AG20443 (cell line): ENCODE results near the gene APBA3.

Experiments
- DNase-seq: peaks from one replicate; pipeline ENCODE4 v3.0.0; 2012; ENCODE audit warnings: low spot score, mixed read lengths

APBA3 gene

DNA sequence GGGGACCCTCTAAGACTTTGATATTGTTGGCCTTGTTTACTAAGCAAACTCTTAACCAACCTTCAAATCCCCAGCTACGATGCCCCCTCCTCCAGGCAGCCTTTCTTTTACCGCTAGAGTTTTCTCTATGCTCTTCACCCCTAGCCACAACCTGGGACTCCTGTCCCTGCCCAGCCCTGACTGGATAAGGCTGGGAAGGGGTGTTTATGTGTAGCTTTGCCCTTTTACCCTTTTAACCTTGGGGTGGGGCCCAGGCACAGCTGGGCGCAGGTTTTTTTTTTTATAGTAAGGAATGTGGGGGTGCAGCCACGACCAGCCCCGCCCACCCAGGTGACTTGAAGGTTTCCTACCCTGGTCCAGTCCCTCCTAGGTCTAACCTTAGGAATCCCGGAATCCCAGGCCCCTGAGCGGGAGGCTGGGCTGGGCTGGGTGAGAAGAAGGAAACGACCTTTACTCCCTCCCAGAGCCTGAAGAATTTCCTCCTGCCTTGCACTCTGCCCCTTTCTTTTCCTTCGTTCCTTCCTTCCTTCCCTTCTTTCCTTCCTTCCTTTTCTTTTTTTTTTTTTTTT lies 41.1 kb downstream of the APBA3 start:
- DNase-seq = no peak

DNA sequence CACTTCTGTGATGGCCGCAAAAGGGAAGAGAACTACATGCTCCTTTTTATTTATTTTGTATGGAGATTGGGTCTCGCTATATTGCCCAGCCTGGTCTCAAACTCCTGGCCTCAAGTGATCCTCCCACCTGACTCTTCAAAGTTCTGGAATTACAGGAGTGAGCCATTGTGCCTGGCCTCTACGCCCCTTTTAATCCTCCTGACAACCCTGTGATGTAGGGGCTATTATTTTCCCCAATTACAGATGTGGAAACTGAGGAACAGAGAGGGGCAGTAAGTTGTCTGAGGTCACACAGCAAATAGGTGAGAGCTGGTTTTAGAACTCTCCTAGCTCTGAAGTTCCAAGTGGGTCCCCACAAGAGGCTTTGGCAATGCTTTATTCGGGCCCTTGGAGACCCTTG lies 41.6 kb downstream of the APBA3 start:
- DNase-seq = no peak

DNA sequence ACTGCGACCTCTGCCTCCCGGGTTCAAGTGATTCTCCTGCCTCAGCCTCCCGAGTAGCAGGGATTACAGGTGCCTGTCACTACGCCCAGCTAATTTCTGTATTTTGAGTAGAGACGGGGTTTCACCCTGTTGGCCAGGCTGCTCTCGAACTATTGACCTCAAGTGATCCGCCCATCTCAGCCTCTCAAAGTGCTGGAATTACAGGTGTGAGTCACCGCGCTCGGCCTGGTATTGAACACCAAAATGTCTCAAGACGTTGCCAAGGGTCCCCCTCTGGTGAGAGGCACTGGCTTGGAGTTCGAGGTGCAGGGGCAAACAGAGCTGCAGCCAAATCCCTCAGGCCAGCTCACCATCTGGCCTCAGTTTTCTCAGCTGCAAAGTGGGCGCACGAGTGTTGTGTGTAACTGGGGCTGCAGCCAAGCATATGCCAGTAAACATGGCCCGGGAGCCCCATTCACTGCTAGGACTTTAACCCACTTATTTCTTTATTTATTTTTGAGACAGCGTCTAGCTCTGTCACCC lies 45.3 kb downstream of the APBA3 start:
- DNase-seq = no peak

- DNase-seq = no peak
Measured at GRCh38 chr19:3712663-3713611, 48.6 kb downstream of the APBA3 start.

DNA sequence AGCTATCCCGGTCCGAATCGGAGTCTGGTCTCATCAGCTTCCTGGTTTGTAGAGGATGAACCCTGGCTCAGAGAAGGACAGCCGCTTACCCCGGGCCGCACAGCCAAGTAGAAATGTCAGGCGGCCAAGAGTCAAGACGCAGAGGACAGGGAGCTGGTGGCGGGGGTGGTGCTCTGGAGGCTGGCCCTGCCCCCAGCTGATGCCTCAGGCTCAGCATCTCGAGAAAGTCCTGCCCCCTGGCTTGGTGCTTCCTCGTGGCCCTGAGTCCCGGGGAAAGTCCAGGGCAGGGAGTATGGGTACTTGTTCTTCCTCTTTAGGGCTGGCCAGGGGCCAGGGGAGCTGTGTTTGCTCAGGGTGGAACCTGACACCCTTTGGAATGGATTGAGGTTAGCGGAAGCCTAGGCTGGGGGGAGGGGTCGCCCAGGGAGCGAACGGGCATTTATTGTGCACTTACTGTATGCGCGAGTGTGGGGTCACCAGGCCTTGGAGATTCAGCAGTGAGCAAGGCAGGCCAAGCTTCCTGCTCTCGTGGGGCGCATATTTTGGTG lies 51.2 kb downstream of the APBA3 start:
- DNase-seq = no peak

GRCh38 chr19:3708207-3708931 lies 53.1 kb downstream of the APBA3 start, which contains the start of gene TJP3:
Gene TJP3 (plus strand): TSS chr19:3708384. CDS start chr19:3728433, 20,049 bp downstream.
- peak; percentile 42 for DNase-seq

GRCh38 chr19:3707868-3708206 lies 53.7 kb downstream of the APBA3 start:
- DNase-seq = no peak

DNA sequence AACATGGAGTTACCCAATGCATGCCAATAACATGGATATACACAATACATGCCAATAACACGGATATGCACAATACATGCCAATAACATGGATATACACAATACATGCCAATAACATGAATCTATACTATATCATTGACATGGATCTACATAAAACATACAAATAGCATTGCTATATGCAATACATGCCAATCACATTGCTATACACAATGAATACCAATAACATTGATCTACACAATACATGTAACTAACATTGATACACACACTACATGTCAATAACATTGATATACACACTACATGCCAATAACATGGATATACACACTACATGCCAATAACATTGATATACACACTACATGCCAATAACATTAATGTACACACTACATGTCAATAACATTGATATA lies 60.3 kb downstream of the APBA3 start:
- DNase-seq = no peak
